Naive thymus-derived CD4-positive, alpha-beta T cell (primary cell): ENCODE results near the gene ZBTB20. TPM values are rescaled to one million over a fixed set of nuclear protein-coding genes. Genes with fewer than 3 reads are reported as not detected.

Source experiments
- ATAC-seq: fragments of 150-1000 bp; cut with Tn5 transposase; 2 replicates; pipeline ENCODE4 v1.10.0; 2021; ENCODE audit warnings: mild to moderate bottlenecking, moderate library complexity
- CTCF ChIA-PET: fragments of 350-600 bp; sonication (Branson Sonifier 250); formaldehyde crosslinking; loops from one replicate; lab custom pipeline; 2021; ENCODE audit warnings: antibody characterized with exemption; lab: Charles Lee
- POLR2A ChIA-PET: fragments of 350-600 bp; sonication (Branson Sonifier 250); formaldehyde crosslinking; loops from one replicate; lab custom pipeline; 2021; ENCODE audit warnings: antibody characterized with exemption, inconsistent platforms; lab: Charles Lee
- DNase-seq, 9 donors: peaks; one replicate each; pipeline versions ENCODE4 v3.0.0 to v3.0.0-alpha.2; 2020 to 2022; ENCODE audit warnings: mixed read lengths in 1 of 9
- H3K27ac ChIP-seq: one replicate; pipeline ENCODE4 v1.7.0; 2013; ENCODE audit warnings: mild to moderate bottlenecking, low read depth, low read length, moderate library complexity
- H3K27me3 ChIP-seq, 2 donors: one replicate each; pipeline ENCODE4 v1.7.0; 2013; ENCODE audit warnings: low read length in 2 of 2, mild to moderate bottlenecking in 2 of 2, moderate library complexity in 2 of 2; ENCODE audit not compliant: control insufficient read depth in 2 of 2, insufficient read depth in 2 of 2
- H3K36me3 ChIP-seq, 3 experiments: 1 replicate in 2 of 3; 2 replicates in 1 of 3; pipeline ENCODE4 v1.7.0; 2013; ENCODE audit warnings: low read length in 3 of 3, mild to moderate bottlenecking in 3 of 3, moderate library complexity in 1 of 3; ENCODE audit not compliant: insufficient read depth in 3 of 3, control insufficient read depth in 2 of 3
- H3K4me1 ChIP-seq, 2 donors: one replicate each; pipeline ENCODE4 v1.7.0; 2013; ENCODE audit warnings: low read length in 2 of 2, mild to moderate bottlenecking in 2 of 2, moderate library complexity in 1 of 2; ENCODE audit not compliant: control insufficient read depth in 2 of 2, insufficient read depth in 2 of 2
- H3K4me3 ChIP-seq: 2 replicates; pipeline ENCODE4 v1.7.0; 2013; ENCODE audit warnings: mild to moderate bottlenecking, low read length
- H3K9me3 ChIP-seq, 3 experiments: 1 replicate in 2 of 3; 2 replicates in 1 of 3; pipeline ENCODE4 v1.7.0; 2013; ENCODE audit warnings: low read length in 3 of 3; ENCODE audit not compliant: control insufficient read depth in 2 of 3
- H3K27ac Mint-ChIP-seq, 9 donors: one replicate each; pipeline ENCODE4 v1.8.0; 2020 to 2022; ENCODE audit warnings: mixed read lengths in 9 of 9, mild to moderate bottlenecking in 8 of 9, moderate library complexity in 5 of 9, inconsistent platforms in 2 of 9
- H3K27me3 Mint-ChIP-seq, 5 donors: one replicate each; pipeline ENCODE4 v1.8.0; 2021 to 2022; ENCODE audit warnings: mixed read lengths in 5 of 5, mild to moderate bottlenecking in 1 of 5
- H3K36me3 Mint-ChIP-seq, 5 donors: one replicate each; pipeline ENCODE4 v1.8.0; 2020 to 2022; ENCODE audit warnings: mixed read lengths in 5 of 5, mild to moderate bottlenecking in 3 of 5, inconsistent platforms in 1 of 5
- H3K4me1 Mint-ChIP-seq, 7 donors: one replicate each; pipeline ENCODE4 v1.8.0; 2020 to 2022; ENCODE audit warnings: mixed read lengths in 7 of 7, mild to moderate bottlenecking in 3 of 7, inconsistent platforms in 1 of 7
- H3K4me3 Mint-ChIP-seq, 10 donors: one replicate each; pipeline ENCODE4 v1.8.0; 2020 to 2022; ENCODE audit warnings: mild to moderate bottlenecking in 10 of 10, mixed read lengths in 10 of 10, moderate library complexity in 6 of 10, inconsistent platforms in 2 of 10
- H3K9me3 Mint-ChIP-seq, 11 donors: one replicate each; pipeline ENCODE4 v1.8.0; 2020 to 2022; ENCODE audit warnings: mixed read lengths in 11 of 11, mild to moderate bottlenecking in 4 of 11, inconsistent platforms in 1 of 11, moderate library complexity in 1 of 11
- intact Hi-C, 2 donors: fragments of 100-400 bp; cut with micrococcal nuclease; formaldehyde crosslinking; loops; one replicate each; pipeline ENCODE4 v1.15.1; 2023
- polyA plus RNA-seq, 2 donors: library from polyadenylated mRNA; unstranded; fragments of 300-500 nt; fragmentation: Illumina TruSeq; gene quantifications; one replicate each; pipeline ENCODE4 v1.2.3, GENCODE V29; 2021
- total RNA-seq, 6 experiments: library from RNA in 5 of 6; stranded (reverse) in 5 of 6; gene quantifications; 1 replicate in 5 of 6; 2 replicates in 1 of 6; pipeline ENCODE4 v1.2.3 and lab custom pipeline; 2021 to 2026

Gene ZBTB20
- total and polyA plus RNA-seq, 7 experiments from 2014 or later: 14.9 to 69.5 (median 59.2) TPM

GRCh38 chr3:114962189-114962588, 184.9 kb downstream of the ZBTB20 start:
- ATAC-seq (no peak), DNase-seq (no peak)
- peaks cover 0 to 9% (median 5%) of the 10 kb centered on the region in 7 donors for H3K4me1 Mint-ChIP-seq
- Histone ChIP-seq H3K27ac (no peak overlapping the region), H3K9me3 (no peaks in the 10 kb centered on the region), H3K36me3 (no peaks in the 10 kb centered on the region), H3K4me1 (no peaks in the 10 kb centered on the region), H3K27me3 (no peaks in the 10 kb centered on the region), H3K4me3 (no peak overlapping the region)
- H3K9me3 Mint-ChIP-seq: peaks cover 0 to 8% (median 0%) of the 10 kb centered on the region in 11 donors
- CTCF ChIA-PET: no interaction called here
- H3K4me3 Mint-ChIP-seq: no peak overlapping the region
- H3K27ac Mint-ChIP-seq: no peak overlapping the region
- peaks cover 0 to 61% (median 45%) of the 10 kb centered on the region in 5 donors for H3K36me3 Mint-ChIP-seq
- POLR2A ChIA-PET: no interaction called here
- H3K27me3 Mint-ChIP-seq: no peaks in the 10 kb centered on the region
- intact Hi-C loops: no loop called here

- ChIA-PET POLR2A (no interaction called here), CTCF (no interaction called here)
- no peak overlapping the region for H3K4me3 Mint-ChIP-seq
- DNase-seq: no peak
- peaks cover 3 to 38% (median 11%) of the 10 kb centered on the region in 11 donors for H3K9me3 Mint-ChIP-seq
- no peak for ATAC-seq
- H3K36me3 ChIP-seq: no peaks in the 10 kb centered on the region
- H3K9me3 ChIP-seq: peaks cover 0 to 6% (median 0%) of the 10 kb centered on the region in 3 experiments
- H3K4me1 Mint-ChIP-seq: peaks cover 0 to 6% (median 4%) of the 10 kb centered on the region in 7 donors
- no peaks in the 10 kb centered on the region for H3K27me3 Mint-ChIP-seq
- peak overlapping the region in 1 of 9 donors; percentile 25 for H3K27ac Mint-ChIP-seq
- intact Hi-C loops: no loop called here
- H3K27me3 ChIP-seq: no peaks in the 10 kb centered on the region
- H3K4me3 ChIP-seq: no peak overlapping the region
- H3K36me3 Mint-ChIP-seq: peaks cover 0 to 71% (median 57%) of the 10 kb centered on the region in 5 donors
- H3K27ac ChIP-seq: no peak overlapping the region
- H3K4me1 ChIP-seq: no peaks in the 10 kb centered on the region
Observed at GRCh38 chr3:114958930-114959329, 188.2 kb downstream of the ZBTB20 start.

GRCh38 chr3:114953800-114954199, 193.3 kb downstream of the ZBTB20 start:
- H3K4me1 Mint-ChIP-seq: peaks cover 0 to 21% (median 5%) of the 10 kb centered on the region in 7 donors
- H3K4me3 Mint-ChIP-seq: no peak overlapping the region
- H3K27me3 Mint-ChIP-seq: no peaks in the 10 kb centered on the region
- intact Hi-C loops: no loop called here
- Histone ChIP-seq H3K4me1 (no peaks in the 10 kb centered on the region), H3K9me3 (peaks cover 0 to 6% (median 5%) of the 10 kb centered on the region in 3 experiments), H3K27me3 (no peaks in the 10 kb centered on the region), H3K27ac (no peak overlapping the region), H3K4me3 (no peak overlapping the region), H3K36me3 (no peaks in the 10 kb centered on the region)
- peaks cover 7 to 64% (median 19%) of the 10 kb centered on the region in 11 donors for H3K9me3 Mint-ChIP-seq
- ATAC-seq (no peak), DNase-seq (no peak)
- POLR2A ChIA-PET: no interaction called here
- peaks cover 3 to 89% (median 73%) of the 10 kb centered on the region in 5 donors for H3K36me3 Mint-ChIP-seq
- CTCF ChIA-PET: no interaction called here
- no peak overlapping the region for H3K27ac Mint-ChIP-seq

- H3K9me3 Mint-ChIP-seq: peaks cover 7 to 64% (median 19%) of the 10 kb centered on the region in 11 donors
- CTCF ChIA-PET: no interaction called here
- no peak overlapping the region for H3K27ac Mint-ChIP-seq
- ATAC-seq: no peak
- no peaks in the 10 kb centered on the region for H3K27me3 Mint-ChIP-seq
- H3K4me1 Mint-ChIP-seq: peaks cover 0 to 21% (median 5%) of the 10 kb centered on the region in 7 donors
- Histone ChIP-seq H3K4me1 (no peaks in the 10 kb centered on the region), H3K27me3 (no peaks in the 10 kb centered on the region), H3K4me3 (no peak overlapping the region), H3K36me3 (no peaks in the 10 kb centered on the region), H3K9me3 (peaks cover 0 to 6% (median 5%) of the 10 kb centered on the region in 3 experiments), H3K27ac (no peak overlapping the region)
- POLR2A ChIA-PET: no interaction called here
- no peak for DNase-seq
- H3K36me3 Mint-ChIP-seq: peaks cover 3 to 84% (median 70%) of the 10 kb centered on the region in 5 donors
- intact Hi-C loops: no loop called here
- H3K4me3 Mint-ChIP-seq: no peak overlapping the region
Observed at GRCh38 chr3:114953215-114953799, 193.8 kb downstream of the ZBTB20 start.

- H3K27ac ChIP-seq: no peak overlapping the region
- ChIA-PET POLR2A (no interaction called here), CTCF (no interaction called here)
- no peaks in the 10 kb centered on the region for H3K27me3 ChIP-seq
- ATAC-seq (no peak), DNase-seq (no peak)
- no peaks in the 10 kb centered on the region for H3K36me3 ChIP-seq
- intact Hi-C loops: no loop called here
- Mint-ChIP-seq H3K36me3 (peaks cover 0 to 56% (median 35%) of the 10 kb centered on the region in 5 donors), H3K27ac (peak overlapping the region in 1 of 9 donors; percentile 71), H3K4me1 (peaks cover 0 to 43% (median 23%) of the 10 kb centered on the region in 7 donors), H3K27me3 (no peaks in the 10 kb centered on the region), H3K4me3 (no peak overlapping the region), H3K9me3 (peaks cover 0 to 16% (median 0%) of the 10 kb centered on the region in 11 donors)
- no peaks in the 10 kb centered on the region for H3K4me1 ChIP-seq
- no peak overlapping the region for H3K4me3 ChIP-seq
- no peaks in the 10 kb centered on the region for H3K9me3 ChIP-seq
Observed at GRCh38 chr3:114942773-114943172, 204.3 kb downstream of the ZBTB20 start.

GRCh38 chr3:114941626-114942309, 205.3 kb downstream of the ZBTB20 start:
- Mint-ChIP-seq H3K27ac (no peak overlapping the region), H3K4me3 (no peak overlapping the region), H3K36me3 (peaks cover 0 to 54% (median 36%) of the 10 kb centered on the region in 5 donors), H3K4me1 (peaks cover 0 to 35% (median 21%) of the 10 kb centered on the region in 7 donors), H3K27me3 (no peaks in the 10 kb centered on the region), H3K9me3 (peaks cover 0 to 11% (median 0%) of the 10 kb centered on the region in 11 donors)
- POLR2A ChIA-PET: no interaction called here
- H3K27me3 ChIP-seq: no peaks in the 10 kb centered on the region
- H3K9me3 ChIP-seq: no peaks in the 10 kb centered on the region
- intact Hi-C loops: no loop called here
- CTCF ChIA-PET: no interaction called here
- no peak overlapping the region for H3K27ac ChIP-seq
- H3K4me1 ChIP-seq: no peaks in the 10 kb centered on the region
- DNase-seq: no peak
- no peak for ATAC-seq
- H3K4me3 ChIP-seq: no peak overlapping the region
- H3K36me3 ChIP-seq: no peaks in the 10 kb centered on the region
